VCaP (cell line): ENCODE measurements around the gene COL26A1.

Source experiments
- H3K27ac ChIP-seq: fragments of 450-650 bp; 2 replicates; pipeline ENCODE4 v1.5.1; 2017
- CTCF ChIP-seq: fragments of 450-650 bp; conservative IDR thresholded peaks from 2 replicates; pipeline ENCODE4 v1.5.1; 2017; ENCODE audit warnings: mild to moderate bottlenecking, moderate library complexity

The COL26A1 gene

GRCh38 chr7:101410743-101411507 lies 48.2 kb downstream of the COL26A1 start:
- peak; percentile 77 for TF ChIP-seq CTCF
- no peak overlapping the region for H3K27ac ChIP-seq

DNA sequence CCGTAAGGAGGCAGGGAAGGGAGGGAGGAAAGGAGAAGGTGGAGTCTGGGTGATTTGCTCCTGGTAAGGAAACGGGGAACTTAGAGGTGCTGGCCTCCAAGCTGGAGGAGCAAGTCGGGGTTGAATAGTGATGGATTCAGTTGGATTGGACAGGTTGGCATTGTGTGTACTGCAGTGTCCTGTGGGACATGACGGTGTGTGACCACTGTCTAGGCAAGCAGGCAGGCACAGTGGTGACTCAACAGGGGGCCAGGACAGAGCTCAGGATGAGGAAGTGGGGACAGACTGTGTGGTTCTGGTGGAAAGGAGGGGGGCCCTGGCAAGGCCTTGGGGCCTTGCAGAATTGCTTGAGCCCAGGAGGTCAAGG lies 48.8 kb downstream of the COL26A1 start:
- no peak overlapping the region for H3K27ac ChIP-seq
- no peak; the same call in none of the 2 replicates for TF ChIP-seq CTCF

DNA sequence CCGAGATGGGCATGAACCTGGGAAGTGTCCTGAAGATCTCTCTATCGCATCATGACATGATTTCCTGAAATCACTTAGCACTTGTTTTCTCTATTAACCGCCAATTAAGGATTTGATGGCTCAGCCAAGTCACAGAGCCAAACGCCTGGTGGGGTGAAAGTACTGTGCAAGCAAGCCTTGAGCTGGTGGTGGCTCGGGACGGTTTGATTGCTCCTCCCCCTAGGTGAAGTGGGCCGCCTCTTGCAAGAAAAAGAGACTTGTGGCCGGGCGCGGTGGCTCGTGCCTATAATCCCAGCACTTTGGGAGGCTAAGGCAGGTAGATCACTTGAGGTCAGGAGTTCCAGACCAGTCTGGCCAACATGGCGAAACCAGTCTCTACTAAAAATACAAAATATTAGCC lies 50.3 kb downstream of the COL26A1 start:
- TF ChIP-seq CTCF, result no peak
- H3K27ac ChIP-seq, result no peak overlapping the region

- TF ChIP-seq CTCF, result no peak
- no peak overlapping the region for H3K27ac ChIP-seq
Measured at GRCh38 chr7:101418694-101419093, 56.0 kb downstream of the COL26A1 start.

DNA sequence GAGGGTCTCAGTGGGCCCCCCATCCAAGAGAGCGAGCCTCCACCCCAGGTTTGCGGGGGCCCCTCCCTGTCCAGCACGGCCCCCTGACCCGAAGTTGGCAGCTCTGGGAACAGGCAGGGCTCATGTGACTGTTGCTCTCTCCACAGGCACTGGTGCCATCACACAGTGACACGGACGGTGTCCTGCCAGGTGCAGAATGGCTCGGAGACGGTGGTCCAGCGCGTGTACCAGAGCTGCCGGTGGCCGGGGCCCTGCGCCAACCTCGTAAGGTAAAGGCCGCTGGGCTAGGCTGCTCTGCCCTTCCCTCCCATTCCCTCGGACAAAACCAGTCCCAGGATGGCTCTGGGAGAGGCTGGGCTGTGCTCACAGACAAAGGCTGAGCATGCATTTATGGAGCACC lies 57.2 kb downstream of the COL26A1 start:
- no peak overlapping the region for H3K27ac ChIP-seq
- TF ChIP-seq CTCF, result no peak

DNA sequence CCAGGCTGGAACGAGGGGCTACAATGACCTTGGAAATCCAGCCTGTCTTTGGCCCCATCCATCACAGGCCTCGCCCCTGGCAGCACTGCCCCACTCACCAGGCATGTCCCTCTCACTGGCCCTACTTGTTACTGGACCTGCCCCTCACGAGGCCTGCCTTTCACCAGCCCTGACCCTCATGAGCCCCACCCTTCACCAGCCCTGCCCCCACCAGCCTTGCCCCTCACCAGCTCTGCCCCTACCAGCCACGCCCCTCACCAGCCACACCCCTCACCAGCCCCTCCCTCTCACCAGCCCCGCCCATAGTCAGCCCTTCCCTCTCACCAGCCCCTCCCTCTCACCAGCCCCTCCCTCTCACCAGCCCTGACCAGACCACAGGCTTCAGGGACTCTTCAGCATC lies 57.8 kb downstream of the COL26A1 start:
- no peak overlapping the region for H3K27ac ChIP-seq
- no peak for TF ChIP-seq CTCF

DNA sequence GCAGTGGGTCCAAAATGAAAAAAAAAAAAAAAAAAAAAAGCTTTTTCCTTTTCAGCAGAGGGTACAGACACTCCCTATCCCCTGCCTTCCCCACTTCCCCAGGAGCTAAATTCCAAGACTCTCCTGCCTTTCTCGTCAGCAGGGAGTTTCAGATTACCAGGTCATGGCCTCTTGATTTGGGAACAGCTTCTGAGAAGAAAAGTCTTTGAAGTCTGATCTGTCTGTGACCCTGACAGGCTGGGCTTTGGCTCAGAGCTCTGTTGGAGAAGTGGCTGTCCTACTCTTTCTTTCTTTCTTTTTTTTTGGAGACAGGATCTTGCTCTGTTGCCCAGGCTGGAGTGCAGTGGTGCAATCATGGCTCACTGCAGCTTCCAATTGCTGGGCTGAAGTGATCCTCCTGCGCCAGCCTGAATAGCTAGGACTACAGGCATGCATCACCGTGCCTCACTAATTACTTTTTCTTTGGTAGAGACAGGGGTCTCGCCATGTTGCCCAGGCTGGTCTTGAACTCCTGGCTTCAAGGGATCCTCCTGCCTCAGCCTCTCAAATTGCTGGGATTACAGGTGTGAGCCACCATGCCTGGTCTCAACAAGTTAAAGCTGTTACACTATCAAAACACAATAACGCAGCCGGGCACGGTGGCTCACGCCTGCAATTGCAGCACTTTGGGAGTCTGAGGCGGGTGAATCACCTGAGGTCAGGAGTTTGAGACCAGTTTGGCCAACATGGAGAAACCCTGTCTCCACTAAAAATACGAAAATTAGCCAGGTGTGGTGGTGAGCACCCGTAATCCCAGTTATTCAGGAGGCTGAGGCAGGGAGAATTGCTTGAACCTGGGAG lies 59.9 kb downstream of the COL26A1 start:
- H3K27ac ChIP-seq, result no peak overlapping the region
- TF ChIP-seq CTCF, result no peak
